Measurements from ENCODE around the gene ARRDC3.
"Not testable (repeated sequence)": the region's sequence is repeated elsewhere in the genome, so short reads cannot be mapped to it uniquely, and the experiment has no call there.

Gene ARRDC3

GRCh38 chr5:91383027-91383955, at the start of gene ARRDC3:
Gene ARRDC3 (minus strand): TSS chr5:91383317. CDS start chr5:91383092, 225 bp downstream.
- peak; percentile 96 for DNase-seq

GRCh38 chr5:91430949-91431348, 47.8 kb upstream of the ARRDC3 start:
- no peak for DNase-seq

GRCh38 chr5:91424638-91425436, 41.7 kb upstream of the ARRDC3 start:
- DNase-seq = no peak

- DNase-seq = no peak
Observed at GRCh38 chr5:91423871-91424270, 40.8 kb upstream of the ARRDC3 start.

GRCh38 chr5:91420879-91421278, 37.8 kb upstream of the ARRDC3 start:
- no peak for DNase-seq

- DNase-seq = peak; percentile 44
Observed at GRCh38 chr5:91419571-91420537, 36.7 kb upstream of the ARRDC3 start.

GRCh38 chr5:91419136-91419535, 36.0 kb upstream of the ARRDC3 start:
- DNase-seq = no peak

GRCh38 chr5:91418158-91418557, 35.0 kb upstream of the ARRDC3 start:
- no peak for DNase-seq

GRCh38 chr5:91417219-91417618, 34.1 kb upstream of the ARRDC3 start:
- no peak for DNase-seq

GRCh38 chr5:91416491-91416890, 33.4 kb upstream of the ARRDC3 start:
- DNase-seq = no peak

- DNase-seq = no peak
Observed at GRCh38 chr5:91409304-91409703, 26.2 kb upstream of the ARRDC3 start.

- no peak for DNase-seq
Observed at GRCh38 chr5:91408710-91409109, 25.6 kb upstream of the ARRDC3 start.

GRCh38 chr5:91407204-91407603, 24.1 kb upstream of the ARRDC3 start:
- DNase-seq = no peak

GRCh38 chr5:91403438-91403837, 20.3 kb upstream of the ARRDC3 start:
- DNase-seq = no peak

- no peak for DNase-seq
Observed at GRCh38 chr5:91401175-91401574, 18.1 kb upstream of the ARRDC3 start.

GRCh38 chr5:91397791-91398190, 14.7 kb upstream of the ARRDC3 start:
- no peak for DNase-seq

- no peak for DNase-seq
Observed at GRCh38 chr5:91390268-91390667, 7.2 kb upstream of the ARRDC3 start.

- not testable (repeated sequence) for DNase-seq
Observed at GRCh38 chr5:91389555-91389954, 6.4 kb upstream of the ARRDC3 start.

- DNase-seq = no peak
Observed at GRCh38 chr5:91388362-91388761, 5.2 kb upstream of the ARRDC3 start.

- no peak for DNase-seq
Observed at GRCh38 chr5:91386120-91386519, 3.0 kb upstream of the ARRDC3 start.

- DNase-seq = not testable (repeated sequence)
Observed at GRCh38 chr5:91385596-91385995, 2.5 kb upstream of the ARRDC3 start.

- no peak for DNase-seq
Observed at GRCh38 chr5:91384671-91385430, 1.7 kb upstream of the ARRDC3 start.

Measured in activated effector memory CD4-positive, alpha-beta T cell treated with Interleukin-2 at 50 U/mL for 16 hours (primary cell).